Retina (tissue), 1 donor: Measurements from ENCODE around the gene KRT6A.

ENCODE experiments used
- DNase-seq: peaks from one replicate; pipeline ENCODE4 v3.0.0-alpha.2; 2016

The KRT6A gene

DNA sequence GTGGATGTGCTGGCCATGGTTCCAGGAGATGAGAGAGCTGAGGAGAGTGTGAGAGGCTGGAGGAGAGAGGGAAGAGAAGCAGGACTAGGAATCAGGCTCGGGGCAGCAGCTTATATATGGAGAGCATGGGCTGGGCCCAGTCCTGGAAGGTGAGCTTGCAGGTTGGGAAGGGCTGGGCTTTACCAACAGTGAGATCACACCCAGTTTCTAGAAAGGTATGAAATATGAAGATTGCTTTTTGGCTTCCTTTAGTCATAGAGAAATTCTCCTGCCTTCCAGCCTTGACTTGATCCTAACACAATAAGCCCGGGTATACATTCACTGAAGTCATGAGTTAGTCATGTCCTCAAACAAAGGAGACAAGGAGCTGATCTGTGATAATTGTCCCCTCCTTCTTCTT is at the start of gene KRT6A:
KRT6A (minus strand) TSS at position 86 of the 400 bp plus-strand sequence; CDS start at position 17, 69 bp downstream.
- DNase-seq, result no peak

DNA sequence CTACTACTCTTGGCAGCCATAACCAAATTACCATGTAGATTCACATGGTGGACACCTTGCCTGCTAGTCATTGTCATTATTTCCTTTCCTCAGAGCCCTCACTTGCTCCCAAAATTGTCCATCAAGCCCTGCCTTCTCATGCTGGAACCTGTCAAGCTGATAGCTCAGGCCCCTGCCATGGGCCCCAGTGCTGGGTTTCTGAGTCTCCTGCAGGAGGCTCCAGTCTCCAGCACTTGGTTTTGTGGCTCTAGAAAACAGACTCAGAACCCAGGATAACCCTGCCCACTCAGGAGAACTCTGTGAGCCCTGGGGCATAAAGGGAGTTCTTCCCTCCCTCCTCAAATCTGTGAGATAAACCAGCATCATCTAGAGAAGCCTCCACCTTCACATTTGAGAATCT is 49.1 kb upstream of the KRT6A start:
- DNase-seq, result no peak

DNA sequence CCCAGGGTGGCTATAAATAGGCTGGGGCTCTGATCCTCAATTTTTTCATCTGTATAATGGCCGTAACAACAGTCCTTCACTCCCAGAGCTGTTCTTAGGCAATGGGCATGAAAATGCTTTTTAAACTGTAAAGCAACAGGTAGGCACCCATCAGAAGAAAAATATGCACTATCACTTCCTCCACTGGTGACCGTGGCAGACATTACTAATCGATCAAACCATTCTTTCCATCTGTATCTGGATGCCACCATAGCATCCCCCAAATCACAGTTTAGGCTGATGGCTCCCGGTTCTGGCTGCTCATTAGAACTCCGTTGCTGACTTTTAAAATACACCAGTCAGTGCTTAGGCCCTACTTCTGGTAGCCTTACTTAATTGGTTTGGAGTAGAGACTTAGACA is 48.7 kb upstream of the KRT6A start:
- no peak for DNase-seq

DNA sequence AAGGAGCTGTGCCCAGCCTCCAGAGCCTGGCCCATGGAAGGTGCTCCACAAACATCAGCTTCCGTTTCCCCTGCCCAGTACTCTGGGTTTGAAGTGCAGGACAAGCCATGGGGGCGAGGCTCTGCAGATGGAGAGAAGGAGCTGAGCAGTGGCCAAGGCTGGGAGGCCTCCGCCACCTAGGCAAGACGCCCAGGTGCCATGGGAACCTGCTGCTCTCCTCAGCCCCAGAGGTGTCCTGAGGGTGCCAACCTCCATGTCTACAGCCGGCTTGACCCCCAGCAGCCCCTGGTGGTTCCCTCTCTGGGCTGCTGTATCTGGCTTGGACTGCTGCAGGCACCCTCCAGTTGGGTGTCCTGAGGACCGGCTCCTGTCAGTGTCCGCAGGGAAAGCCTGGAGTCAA is 47.5 kb upstream of the KRT6A start:
- DNase-seq, result no peak

DNA sequence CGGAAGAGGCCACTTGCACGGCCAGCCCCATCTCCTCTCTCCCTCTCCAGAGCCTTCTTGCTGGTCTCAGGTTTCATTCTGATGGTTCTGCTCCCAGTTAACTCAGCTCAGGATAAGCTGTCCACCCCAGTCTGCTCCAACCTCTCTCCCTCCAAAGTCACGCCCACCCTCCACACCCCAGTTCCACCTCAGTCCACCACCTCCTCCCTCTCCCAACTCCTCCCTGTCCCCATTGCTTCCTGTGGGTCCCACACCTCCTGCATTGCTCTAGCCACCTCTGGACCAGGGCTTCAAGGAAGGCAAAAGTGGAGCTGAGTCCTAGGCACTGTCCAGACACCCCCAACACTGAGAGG is 46.7 kb upstream of the KRT6A start:
- DNase-seq, result no peak

DNA sequence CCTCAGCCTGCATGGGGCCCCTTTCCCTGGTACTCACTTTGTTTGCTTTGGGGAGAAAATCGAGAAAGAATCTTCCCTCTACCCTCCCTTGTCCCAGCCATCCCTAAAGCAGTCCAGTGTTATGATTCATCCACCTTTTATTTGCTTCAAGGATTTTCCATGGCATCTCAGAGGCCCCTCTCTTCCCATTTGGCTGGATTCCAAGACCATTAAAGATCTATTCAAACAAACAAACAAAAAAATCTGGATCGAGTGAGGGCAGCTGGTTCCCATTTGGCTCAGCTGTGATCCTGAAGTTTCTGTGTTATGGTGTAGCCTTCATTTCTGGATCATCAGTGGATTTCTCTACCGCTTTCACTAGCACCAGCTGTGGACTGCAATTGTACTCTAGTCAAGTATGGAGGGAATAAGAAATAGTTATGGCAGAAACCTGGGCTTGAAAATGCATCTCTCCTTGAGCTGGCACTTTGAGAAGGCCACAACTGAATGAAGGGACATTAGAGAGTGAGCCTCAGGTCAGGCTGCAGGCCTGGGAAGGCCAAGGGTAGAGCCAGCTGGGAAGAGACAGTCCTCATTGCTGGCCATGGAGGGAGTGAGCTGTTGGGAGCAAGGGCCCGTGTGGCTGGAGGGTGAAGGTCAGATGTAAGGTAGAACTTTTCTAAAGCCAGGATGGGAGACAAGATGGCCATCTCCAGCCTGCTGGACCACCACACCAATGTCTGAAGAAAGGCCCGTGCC is 46.2 kb upstream of the KRT6A start:
- no peak for DNase-seq

DNA sequence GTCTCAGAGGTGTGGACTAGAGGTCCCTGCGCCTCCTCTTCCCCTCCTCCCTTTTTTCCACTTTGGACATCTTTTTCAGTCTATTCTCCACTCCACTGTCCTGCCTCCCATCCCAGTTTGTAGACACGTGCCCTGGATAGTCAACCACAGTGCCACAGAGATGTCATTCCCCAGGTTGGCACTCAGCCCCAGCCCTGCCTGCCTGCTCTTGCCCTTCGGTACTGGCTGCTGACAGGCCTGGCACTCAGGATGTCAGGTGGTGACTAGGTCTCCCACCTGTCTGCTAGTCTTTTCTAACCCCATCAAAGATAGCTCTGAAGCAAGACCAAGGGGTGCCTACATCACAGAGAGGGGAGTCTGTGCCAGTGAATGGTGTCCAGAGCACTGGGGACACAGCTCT is 44.0 kb upstream of the KRT6A start:
- DNase-seq, result no peak

DNA sequence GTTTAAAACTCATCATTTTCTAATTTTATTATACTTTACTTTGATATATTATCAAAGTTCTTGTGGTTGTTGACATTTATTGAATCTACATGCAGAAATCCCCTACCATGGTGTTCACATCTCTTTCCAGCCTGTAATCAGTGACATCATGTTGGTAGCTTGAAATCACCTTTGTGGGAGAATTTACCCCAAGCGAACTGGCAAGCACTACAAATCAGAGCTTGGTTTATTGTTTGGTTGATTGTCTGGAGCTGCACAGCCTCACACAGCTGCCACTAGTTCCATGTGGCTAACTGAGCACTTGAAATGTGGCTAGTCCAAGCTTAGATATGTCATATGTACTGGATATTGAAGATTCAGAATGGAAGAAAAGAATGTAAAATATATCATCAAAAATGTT is 42.5 kb upstream of the KRT6A start:
- no peak for DNase-seq

DNA sequence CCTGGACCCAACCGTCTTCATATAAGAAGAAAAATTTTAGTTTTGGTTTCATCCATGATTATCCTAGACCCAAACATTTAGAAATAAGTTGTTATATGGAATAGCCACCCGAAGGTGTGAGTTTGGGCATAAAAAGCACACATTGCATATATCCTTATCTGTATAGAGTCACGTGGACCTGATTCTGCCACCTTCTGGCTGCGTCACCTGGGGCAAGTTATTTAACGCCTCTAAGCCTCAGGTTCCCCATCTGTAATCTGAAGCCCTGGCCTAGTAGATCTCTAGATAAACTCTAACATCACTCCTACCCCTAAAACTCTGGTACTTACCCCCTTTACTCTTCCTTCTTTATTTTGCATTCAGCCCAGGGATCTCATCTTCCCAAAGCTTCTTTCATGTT is 41.4 kb upstream of the KRT6A start:
- DNase-seq, result no peak

DNA sequence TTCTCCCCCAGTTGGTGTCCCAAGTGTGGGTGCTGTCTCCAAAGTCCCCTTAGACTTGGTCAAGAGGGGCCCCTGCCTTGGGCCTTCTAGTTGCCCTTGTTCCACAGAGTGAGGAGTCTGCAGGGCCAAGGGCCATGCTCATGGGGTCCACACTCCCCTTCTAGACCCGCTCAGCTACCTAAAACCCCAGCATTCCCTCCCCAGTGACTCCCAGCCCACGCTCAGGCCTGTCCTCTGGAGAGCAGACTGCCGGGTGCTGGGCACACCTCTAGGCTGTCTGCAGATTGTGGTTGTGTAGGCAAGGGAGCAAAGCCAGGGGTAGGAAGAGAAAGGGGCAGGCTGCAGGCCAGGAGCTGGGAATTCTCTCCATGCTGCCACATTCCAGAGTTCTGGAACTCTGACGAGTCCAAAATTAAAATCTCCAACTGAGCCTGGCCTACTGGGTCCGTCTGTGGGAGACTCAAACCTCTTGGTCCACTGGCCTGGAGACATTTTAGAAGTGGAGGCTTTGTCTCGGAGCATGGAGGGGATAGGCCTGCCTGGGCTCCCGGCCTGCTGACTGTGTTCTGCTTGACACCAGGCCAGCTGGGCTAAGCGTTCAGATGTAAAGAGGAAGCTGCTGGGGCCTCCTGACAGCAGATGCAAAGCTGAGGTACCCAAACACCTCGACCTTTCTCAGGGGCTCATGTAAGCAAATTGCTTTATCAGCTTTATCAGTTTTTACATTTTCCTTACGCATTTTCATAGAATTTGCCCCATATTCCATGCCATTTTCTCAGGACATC is 40.8 kb upstream of the KRT6A start:
- DNase-seq, result no peak

DNA sequence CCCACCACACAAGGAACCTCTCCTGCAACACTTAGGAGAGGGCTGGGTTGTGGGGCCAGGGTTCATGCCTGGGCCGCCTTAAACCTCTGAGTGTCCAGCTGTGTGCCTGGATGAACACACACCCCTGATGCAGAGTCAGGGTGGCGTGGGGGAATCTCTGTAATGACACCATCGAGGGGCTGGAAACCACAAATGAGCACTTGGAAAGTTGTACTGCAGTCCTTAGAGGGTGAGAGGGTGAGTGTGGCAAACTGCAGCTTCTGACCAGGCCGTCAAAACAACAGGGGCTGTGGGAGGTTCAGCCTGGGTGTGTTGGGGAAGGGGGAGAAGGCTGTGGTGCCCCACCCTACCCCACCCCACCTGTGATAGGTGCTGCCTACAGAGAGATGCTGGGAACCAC is 39.6 kb upstream of the KRT6A start:
- DNase-seq, result no peak

DNA sequence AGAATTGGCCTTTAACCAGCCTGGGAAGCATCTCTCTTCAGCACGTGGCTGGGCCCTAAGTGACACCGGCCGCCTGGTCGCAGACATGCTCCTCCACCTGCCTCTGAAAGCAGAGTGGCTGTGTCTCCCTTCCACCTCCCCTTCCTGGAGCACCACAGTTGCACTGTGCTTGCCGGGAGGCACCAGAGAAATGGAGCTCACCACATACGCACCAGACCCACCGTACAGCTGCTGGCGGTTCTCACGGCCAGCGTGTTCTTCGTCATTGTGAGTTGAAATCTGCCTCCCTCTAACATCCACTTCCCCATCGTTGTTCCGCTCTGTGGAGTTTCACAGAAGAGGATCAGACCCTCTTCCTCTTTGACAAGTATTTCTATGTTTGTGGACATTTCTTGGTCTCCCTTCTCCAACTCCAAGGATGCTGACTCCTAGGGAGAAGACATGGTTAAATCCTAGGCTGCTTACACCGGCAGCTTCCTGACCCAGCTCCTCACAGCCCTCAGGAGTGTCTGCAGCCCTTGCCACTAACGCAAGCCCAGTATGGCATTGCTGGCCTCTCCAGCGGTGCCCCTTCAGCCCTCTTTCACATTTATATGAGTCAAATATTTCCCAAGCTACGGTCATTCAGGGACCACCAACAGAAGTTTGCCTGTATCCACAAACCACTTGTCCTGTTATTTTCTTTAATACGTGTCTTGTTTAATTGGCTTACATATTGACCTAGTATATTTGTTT is 38.7 kb upstream of the KRT6A start:
- DNase-seq, result no peak

DNA sequence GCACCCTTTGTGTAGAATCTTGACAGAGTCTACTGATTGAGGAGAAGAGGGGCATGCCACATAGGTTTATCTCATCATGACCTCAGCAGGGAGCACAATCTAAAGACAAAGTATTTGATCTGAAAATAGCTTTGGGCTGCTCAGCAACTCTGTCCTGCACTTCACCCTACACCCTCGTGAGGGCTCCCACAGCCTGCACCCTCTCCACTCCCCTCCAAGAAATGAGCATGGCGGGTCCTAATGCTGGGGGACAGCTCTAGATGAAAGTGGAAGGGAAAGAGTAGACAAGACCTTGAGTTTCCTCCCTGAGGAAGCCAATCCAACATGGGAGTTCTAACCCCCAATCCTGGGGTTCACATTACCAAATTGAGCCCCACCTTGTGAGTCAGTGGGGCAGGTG is 37.8 kb upstream of the KRT6A start:
- no peak for DNase-seq

DNA sequence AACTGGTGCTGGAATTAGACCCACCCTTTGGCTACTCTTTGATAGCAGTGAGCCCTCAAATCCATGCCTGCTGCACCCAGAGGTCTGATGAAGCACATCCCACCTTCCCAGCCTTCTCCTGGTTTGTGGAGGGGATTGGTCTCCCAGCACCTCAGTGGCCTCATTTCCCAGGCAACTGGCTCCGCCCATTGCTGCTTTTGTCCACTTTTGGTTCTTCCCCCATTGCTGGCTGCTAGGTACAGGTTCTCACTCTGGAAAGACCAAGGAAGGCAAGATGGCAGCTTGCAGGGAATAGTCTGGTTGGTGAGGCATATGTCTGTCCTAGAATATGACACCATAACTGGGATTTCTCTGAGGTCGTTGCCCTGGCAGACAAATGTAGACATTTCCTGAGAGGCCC is 37.3 kb upstream of the KRT6A start:
- DNase-seq, result no peak

DNA sequence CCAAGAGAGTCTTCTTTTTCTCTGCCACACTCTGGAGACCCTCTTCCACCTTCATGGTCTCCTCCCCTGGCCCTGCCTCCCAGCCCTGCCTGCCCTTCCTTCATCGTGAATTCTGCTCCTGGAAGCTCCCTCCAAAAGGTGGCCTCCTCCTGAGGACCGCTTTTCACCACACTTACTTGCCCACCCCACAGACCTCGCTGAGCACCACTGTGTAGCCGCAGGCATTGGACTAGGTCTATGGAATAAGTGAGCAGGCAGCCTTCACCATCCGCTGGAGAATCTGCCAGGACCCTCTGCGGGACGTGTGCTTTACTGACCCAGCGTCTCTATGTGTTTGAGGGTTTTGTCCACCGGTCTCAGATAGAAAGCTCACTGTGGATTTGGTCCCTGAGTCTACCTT is 36.8 kb upstream of the KRT6A start:
- no peak for DNase-seq

DNA sequence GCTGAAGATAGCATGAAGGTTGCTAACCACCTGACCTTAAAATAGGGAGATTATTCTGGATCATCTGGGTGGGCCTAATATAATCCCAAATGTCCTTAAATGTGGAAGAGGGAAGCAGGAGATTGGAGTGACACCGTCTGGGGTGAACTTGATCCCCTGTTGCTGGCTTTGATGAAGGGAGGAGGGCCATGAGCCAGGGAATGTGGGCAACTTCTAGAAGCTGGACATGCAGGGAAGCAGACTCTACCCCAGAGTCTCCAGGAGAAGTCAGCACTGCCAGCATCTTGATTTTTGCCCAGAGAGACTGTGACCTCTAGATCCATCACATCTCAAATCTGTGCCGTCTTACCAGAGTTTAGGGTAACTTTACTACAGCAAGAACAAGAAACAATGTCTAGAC is 36.4 kb upstream of the KRT6A start:
- DNase-seq, result no peak

DNA sequence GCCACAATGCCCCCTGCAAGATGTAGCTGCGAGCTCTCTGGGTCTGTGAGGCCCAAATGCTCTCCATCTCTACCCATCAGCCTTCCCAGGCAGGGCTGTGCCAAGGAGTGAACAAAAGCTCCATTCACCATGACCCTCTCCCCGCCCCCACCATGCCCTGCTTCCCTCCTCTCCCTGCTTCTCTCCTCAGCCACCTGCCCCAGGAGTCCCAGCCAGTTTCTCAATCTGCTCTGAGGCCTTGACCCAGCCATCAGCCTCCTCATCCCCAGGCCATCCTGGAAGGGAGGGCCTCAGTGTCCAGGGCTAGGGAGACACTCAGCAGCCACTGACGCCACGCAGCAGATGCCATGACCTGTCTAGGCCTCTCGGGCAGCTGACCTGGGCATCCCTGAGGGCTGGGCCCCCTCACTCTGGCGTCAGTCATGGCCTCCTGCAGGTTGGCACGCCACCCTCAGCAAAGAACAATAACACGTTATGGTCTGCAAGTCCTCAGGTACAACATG is 35.6 kb upstream of the KRT6A start:
- DNase-seq, result no peak

DNA sequence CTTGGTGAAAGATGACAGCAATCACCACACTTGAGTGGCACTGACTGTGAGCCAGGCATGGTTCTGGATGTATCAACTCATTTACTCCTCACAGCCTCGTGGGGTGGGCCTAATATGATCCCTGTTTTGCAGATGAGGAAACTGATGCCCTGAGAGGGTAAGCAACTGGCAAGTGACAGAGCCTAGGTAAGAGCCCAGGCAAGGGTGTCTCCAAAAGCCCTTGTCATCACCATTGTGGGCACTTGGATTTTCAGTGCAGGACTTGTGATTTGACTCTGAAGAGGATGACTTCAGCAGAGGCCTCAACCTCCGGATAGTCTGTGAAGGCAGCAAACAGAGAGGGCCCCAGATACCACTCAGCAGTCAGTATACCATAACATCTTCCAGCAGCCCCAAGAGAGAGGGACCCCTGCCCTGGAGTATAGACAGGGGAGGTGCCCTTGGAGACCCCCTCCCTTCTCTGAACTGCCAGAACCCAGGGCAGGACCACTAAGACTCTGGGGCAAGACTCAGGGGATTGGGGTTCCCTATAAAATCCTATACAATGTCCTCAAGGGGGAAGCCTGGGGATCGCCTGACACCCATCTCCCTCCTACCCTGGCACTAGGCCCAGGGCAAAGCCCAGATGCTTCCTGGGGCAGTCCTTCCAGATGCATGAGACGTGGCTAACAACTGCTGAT is 34.2 kb upstream of the KRT6A start:
- no peak for DNase-seq

DNA sequence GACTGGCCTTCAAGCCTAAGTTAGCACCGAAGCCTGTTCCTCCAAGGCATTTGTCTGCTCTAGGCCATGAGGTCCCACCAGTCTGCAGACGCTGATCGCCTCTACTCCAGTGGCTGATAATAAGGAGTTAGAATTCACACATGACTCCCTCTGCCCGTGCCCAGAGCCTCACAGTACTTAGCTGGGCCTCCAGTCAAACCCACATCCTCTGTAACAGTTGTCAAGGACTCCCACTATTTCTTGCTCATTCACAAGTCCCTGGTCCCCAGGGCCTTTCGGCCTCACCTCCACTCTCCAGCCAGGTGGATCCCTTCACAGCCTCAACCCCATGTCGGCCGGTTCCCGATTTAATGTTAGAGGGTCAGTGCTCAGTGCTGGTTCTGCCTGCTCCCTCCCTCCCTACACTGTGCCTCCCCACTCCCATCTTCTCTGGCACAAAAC is 33.5 kb upstream of the KRT6A start:
- DNase-seq, result no peak

DNA sequence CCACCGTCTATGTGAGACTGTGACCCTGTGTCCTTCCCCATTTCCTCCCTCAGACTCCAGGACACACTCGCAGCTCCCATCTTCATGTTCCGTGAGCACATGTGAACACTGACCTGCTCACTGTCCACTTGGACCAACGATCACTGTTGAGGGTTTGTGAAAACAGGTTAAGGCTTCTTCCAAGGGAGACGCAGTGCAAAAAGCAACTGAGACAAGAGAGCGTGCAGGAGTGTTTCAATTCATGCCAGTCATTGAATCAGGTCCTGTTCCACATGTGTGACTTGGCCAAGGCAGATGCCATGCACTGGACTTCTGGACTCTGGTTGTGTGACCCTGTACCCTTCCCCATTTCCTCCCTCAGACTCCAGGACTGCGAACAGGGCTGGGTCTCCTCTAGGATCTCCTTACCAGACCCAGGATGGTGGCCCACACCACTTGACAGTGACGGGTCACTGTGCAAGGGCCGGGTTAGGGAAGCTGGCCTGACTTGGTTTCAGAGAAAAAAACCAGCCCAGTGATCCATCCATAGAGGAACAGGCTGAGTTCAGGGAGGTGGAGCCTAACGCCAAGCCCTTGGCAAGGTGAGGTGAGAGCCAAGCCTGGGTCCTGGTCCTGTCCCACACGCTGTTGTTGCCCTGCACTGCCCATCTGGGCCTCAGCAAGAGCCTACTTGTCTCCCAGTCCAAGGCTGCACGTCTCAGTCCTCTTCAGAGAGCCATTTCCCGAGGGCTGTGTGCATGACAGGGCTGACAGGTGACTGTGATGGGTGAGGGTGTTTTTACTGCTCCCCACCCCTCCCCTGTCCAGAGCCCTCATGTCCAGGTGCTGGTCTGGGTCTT is 32.8 kb upstream of the KRT6A start:
- no peak for DNase-seq

DNA sequence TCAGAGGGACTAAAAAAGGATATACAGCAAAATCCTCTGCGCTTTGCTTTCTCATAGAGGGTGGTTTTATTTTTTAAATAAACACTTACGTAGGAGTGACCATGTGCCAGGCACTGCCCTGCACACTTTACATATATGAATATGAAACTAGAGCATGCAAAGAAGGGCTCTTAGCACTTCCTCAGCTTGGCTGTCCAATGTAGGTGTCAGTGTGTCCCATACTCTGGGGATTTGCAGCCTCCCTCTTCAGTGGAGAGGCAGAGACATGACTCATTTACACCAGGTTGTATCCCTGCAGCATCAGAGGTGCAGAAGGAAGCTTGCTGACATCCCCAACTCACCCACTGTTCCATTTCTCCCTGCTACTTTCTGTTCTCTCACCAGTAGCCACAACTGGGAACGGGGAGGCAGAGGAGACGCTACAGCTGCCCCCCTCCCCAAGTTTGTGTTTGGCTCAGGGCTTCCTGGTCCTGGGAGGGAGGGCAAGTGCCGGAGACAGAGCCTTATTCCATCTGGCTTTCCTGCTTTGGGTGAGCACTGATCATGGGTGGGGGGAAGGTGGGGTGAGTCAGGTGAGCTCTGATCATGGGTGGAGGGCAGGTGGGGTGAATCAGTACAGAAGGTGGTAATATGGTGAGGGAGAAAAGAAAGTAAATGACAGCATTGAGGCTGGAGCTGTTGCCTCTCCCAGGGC is 32.0 kb upstream of the KRT6A start:
- DNase-seq, result no peak
